ENCODE data around the gene HYI.

- TF ChIP-seq POLR2A (IDR thresholded peaks at IDR 0.05; ENCODE audit: low read depth, low read length), result no peak
- TF ChIP-seq POLR2AphosphoS5 (IDR thresholded peaks at IDR 0.05; ENCODE audit: low read depth, low read length), result no peak
- no peak for TF ChIP-seq TAF1 (IDR thresholded peaks at IDR 0.05; ENCODE audit: low read depth, low read length)
- TF ChIP-seq SPI1 (IDR thresholded peaks at IDR 0.05; ENCODE audit: low read depth, low read length), result no peak
- no peak for TF ChIP-seq PAX5 (IDR thresholded peaks at IDR 0.05; ENCODE audit: insufficient read depth, low read length, severe bottlenecking)
- no peak for TF ChIP-seq POU2F2 (IDR thresholded peaks at IDR 0.05; ENCODE audit: low read depth, low read length)
Observed at GRCh38 chr1:43420874-43421273, 32.9 kb downstream of the HYI start.

All from GM12891 (cell line).